OCI-M2 (cell line): Measurements from ENCODE around the gene KCNA2.

Source experiments
- DNase-seq: peaks from one replicate; lab custom pipeline; 2025; ENCODE audit not compliant: unreplicated experiment; lab: John Stamatoyannopoulos, UW

The KCNA2 gene

DNA sequence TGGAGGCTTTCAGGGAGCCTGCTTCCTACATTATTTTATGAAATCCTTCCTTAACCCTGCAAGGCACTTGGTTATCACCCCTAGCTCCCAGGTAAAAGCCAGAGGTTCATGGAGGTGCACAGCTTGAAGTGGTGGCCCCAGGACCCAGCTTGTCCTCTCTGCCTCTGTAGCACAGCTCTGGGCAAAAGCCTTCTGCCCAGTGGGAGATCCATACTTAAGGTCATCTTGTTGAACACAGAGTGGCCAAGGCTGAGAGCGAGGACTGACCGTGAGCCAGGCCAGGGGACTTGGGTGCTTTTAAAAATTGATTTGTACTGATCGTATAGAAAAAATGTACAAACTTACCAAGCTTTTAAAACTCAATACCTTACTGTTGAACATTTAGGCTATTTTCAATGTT, 33.4 kb downstream of the KCNA2 start:
- no peak for DNase-seq

- DNase-seq: no peak
Measured at GRCh38 chr1:110570901-110571300, 35.3 kb downstream of the KCNA2 start.

GRCh38 chr1:110570307-110570706, 35.9 kb downstream of the KCNA2 start:
- no peak for DNase-seq

GRCh38 chr1:110566836-110567235, 39.3 kb downstream of the KCNA2 start:
- no peak for DNase-seq

GRCh38 chr1:110565565-110565964, 40.6 kb downstream of the KCNA2 start:
- no peak for DNase-seq

GRCh38 chr1:110563089-110563488, 43.1 kb downstream of the KCNA2 start:
- DNase-seq: no peak

GRCh38 chr1:110561596-110561995, 44.6 kb downstream of the KCNA2 start:
- no peak for DNase-seq

DNA sequence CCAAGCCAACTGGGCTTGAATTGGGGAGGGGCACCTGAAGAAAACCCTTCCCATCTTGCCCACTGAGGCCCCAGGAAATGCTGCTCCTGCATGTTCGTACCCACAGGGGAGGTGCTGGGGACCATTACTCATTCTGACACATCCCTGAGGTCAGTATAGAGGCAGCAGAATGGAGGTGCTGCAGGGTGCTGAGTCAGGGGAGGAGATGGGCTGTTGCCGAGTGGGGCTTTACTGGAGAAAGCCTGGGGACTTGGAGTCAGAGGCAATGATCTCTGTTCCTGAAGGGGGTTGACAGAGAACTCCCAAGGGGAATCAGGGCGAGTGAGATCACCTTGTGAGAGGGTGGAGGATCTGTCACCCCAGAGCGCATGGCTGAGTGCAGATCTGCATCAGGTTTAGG, 47.0 kb downstream of the KCNA2 start:
- DNase-seq: no peak

- DNase-seq: no peak
Measured at GRCh38 chr1:110557481-110557880, 48.7 kb downstream of the KCNA2 start.

- DNase-seq: no peak
Measured at GRCh38 chr1:110556471-110556807, 49.7 kb downstream of the KCNA2 start.

DNA sequence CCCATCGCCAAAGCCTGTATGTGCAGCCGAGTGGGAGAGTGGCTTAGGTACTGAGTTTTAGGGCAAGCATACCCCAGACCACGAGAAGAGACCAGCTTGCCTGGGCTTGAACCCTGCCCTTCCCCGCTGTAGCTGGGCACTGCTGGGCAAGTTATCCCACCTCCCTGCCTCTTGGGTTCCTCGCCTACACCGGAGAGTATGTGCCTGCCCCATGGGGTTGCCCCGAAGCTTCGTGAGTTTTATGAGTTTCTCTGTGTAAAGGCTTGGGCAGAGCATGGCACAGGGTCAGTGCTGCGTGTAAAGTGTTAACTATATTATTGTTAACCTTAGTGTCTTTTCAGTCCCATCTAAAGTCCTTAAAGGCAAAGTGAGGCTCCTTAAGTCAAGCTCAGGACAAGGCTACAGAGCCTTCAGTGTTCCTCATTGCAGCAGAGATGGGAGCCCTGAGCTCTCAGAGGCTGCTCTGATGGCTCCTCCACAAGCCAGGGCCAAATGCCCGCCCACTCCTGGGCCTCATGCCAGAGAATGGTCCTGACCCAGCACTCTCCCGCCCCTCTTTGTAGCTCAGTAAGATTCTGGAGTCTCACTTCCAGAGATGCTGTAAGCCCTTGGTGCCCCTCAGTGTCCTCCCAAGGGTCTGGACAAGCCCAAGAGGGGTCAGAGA, 50.2 kb downstream of the KCNA2 start:
- DNase-seq: no peak

- no peak for DNase-seq
Measured at GRCh38 chr1:110554871-110555801, 51.0 kb downstream of the KCNA2 start.

DNA sequence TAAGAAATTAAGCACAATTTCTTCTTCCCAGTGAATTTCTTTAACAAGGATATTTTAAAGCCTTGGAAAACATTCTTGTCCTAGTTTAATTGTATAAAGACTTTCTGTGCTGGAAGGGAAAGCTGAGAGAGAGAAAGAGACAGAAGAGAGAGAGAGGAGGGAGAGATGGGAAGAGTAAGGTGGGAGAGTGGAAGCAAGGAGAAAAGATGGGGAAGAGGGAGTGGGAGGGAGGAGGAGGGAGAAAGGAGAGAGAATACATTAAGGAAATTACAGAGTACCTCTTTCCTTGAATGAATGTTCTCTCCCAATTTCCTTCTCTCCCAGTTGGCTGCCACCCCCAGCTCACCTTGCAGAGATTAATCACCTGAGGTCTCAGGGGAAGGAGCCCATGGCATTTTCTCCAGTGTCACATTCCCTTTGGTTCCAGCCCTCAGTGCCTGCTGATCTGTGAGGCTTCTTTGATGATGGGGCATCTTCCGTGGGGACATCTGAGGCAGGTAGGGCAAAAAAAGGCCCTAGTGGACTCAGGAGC, 54.8 kb downstream of the KCNA2 start:
- no peak for DNase-seq

DNA sequence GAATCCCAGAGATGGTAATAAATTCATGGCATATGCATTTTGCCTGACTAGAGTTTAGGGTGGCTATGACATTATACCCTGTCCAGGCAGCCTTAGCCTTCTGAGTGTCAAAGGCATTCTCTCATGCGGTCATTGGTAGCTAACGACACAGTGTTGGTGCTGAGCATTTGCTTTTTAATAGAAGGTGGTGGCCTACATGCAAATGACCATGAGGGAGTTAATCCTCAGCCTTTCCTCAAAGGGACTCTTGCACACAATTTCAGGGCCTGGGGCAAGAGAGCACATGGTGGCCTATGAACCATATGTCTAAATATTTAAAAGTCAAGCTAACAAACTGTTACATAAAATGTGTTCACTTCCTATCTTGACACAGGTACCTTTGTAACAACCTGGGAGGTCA, 56.3 kb downstream of the KCNA2 start:
- no peak for DNase-seq

- DNase-seq: no peak
Measured at GRCh38 chr1:110548381-110548780, 57.8 kb downstream of the KCNA2 start.

GRCh38 chr1:110547017-110547416, 59.1 kb downstream of the KCNA2 start:
- no peak for DNase-seq

GRCh38 chr1:110545492-110545891, 60.7 kb downstream of the KCNA2 start:
- DNase-seq: no peak

DNA sequence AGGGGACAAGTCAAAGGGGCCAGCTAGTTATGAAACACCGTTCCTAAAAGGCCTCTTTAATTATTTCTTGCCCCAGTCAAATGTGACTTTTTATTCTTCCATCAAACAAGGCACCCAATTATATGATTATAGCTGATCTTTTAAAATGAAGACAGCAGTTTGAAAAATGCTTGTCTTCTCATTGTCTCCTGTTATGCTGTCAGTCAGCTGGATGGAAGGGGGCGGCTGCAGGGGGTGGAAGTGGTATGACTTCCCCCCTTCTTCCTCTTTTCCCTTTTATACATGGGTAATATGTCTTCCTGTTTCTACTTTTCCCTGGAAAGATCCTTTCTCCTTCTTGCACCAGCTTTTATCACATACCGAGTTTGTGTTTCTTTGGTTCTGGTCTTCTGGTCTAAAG, 61.4 kb downstream of the KCNA2 start:
- DNase-seq: no peak
